GM21423 (cell line): ENCODE results near the gene PRSS38.

Experiments used
- ATAC-seq: cut with Tn5 transposase; IDR thresholded peaks from one replicate; pipeline ENCODE4 v1.9.1; 2021; ENCODE audit warnings: mild to moderate bottlenecking, moderate library complexity; ENCODE audit not compliant: unreplicated experiment

The PRSS38 gene

DNA sequence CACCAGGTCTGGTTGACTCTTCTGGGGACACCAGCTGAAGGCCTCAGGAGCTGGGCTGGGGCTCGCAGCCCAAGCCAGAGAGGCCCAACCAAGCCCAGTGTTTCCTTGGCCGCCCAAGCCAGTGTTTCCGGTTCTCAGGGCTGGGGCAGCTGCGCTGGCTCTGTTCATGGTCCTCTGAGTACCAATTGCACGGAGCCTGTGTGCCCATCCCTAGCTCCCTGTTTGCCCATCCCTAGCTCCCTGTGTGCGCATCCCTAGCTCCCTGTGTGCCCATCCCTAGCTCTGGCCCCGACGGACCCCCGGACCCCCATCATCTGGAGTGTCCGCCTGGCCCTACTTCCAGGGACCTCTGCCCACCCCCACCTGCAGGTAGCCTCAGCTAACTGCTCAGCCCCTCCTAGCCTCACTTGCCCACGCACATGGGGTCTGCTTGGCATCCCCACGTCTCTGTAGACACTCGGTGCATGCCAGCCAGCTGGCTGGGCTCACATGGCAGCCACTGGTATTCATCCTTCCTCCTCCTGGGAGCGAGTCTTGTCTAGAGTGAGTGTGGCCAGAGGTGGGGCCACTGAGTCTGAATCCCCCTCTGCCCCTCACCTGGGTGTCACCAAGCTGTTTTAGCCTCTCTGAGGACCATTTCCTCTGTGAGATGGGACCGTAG lies 68.3 kb downstream of the PRSS38 start:
- no peak for ATAC-seq

DNA sequence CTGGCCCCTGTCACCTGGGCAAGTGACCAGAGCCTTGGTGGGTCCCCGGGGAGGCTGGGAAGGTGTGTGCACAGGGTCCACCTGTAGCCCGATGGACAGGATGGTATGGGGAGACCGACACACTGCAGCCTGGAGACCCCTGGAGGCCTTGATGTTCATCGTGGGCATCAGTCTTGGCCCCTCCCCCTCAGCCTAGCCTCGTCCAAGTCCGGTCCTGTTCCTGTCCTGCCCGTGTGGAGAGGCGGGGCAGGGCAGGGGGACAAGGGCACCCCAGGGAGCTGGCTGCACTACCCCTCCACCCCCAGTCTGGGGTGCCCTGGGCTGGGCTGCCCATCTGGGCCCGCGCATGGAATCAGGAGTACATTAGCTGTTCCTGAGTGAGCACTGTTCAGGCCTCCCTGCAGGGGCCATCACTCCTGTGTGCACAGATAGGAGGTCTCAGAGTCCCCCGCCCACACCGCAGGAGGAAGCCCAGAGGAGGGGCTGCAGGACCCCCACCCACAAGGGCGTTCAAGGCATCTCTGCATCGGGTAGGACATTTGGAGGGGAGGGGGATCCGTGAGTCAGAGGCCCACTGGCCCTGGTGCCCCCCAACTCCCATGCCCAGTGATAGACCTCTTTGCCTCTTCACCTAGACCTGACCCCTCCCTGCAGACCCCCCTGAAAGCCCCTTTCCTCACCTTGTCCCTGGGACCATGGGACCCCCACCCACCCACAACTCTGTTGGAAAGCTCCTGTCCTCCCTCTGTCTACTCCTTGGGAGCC lies 69.1 kb downstream of the PRSS38 start:
- no peak for ATAC-seq

DNA sequence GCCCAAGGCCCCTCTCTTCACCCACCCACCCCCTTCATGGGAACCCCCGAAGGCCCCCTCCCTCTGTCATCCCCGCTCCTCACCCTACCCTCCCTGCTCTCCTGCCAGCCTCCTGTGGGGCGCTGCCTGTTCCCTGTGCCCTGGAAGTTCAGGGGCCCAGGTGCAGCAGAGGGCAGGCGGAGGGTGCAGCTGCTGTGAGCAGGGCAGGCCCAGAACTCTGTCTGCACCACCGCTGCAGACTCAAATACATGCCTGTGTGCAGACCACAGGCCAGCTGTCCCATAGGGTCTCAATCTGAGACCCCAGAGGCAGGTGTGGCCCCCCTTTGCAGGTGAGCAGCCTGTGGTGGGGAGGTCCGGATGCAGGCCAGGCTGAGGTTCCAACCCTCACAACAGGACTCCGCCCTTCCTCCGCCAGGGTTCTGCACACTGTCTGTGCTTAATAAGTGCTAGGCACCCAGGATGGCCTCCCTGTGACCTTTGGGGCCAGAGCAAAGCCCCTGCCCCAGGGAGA lies 69.7 kb downstream of the PRSS38 start:
- no peak for ATAC-seq

DNA sequence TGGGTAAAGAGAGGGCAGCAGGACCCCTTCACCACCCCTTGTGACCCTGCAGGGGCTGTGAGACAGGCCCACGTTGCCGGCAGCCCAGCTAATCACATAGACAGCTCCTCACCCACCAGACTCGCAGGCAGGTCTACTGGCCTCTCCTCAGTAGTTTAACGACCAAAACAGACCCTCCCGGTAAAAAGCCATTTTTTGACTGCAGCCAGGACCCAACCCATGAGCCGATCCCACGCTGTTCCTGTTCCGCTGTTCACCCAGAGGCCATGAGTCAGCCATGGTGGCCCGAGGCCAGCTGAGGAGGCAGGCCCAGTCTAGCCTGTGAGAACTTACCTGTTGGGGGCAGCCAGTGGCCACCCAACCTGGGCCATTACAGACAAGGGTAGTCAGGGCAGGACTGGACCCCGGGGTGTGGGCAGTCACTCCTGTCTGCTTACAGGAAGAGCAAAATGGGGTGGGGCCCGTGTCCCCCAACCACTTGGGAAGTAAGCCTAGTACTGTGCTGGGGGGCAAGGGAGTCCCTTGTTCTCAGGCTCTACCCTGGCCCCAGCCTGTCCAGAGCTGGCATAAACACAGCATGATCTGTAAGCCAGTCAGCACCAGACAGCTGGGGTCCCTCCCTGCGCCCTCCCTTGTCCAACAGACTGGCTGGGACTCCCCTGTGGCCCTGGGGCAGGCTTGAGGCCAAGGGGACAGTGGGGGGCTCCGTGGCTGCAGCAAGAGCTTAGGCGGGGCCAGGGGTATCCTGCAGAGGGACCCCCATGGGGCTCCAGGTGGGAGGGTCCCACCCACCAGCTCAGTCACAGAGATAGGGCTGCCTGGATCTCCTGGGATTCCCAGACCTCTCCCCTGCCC lies 70.4 kb downstream of the PRSS38 start:
- ATAC-seq: no peak

DNA sequence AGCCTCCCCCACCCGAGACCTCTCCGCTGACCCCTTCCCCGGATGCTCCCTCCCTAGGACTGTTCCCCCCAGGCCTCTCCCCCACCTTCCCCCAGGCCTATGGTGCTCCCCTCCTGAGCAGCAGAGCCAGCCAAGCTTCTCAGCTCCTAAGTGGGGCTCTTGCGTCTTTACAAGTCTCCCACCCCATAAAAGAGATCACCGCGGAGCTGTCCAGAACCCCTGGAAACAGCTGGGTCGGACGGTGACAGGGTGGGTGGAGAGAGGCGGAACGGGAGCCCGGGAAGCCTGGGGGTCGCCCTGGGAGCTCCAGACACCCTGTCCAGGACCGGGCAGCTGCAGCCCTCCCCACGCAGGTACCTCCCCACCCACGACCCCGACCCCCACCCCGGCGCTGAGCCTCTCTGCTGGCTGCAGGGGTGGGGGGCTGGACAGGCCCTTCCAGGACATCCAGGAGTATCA lies 71.1 kb downstream of the PRSS38 start:
- ATAC-seq: no peak

DNA sequence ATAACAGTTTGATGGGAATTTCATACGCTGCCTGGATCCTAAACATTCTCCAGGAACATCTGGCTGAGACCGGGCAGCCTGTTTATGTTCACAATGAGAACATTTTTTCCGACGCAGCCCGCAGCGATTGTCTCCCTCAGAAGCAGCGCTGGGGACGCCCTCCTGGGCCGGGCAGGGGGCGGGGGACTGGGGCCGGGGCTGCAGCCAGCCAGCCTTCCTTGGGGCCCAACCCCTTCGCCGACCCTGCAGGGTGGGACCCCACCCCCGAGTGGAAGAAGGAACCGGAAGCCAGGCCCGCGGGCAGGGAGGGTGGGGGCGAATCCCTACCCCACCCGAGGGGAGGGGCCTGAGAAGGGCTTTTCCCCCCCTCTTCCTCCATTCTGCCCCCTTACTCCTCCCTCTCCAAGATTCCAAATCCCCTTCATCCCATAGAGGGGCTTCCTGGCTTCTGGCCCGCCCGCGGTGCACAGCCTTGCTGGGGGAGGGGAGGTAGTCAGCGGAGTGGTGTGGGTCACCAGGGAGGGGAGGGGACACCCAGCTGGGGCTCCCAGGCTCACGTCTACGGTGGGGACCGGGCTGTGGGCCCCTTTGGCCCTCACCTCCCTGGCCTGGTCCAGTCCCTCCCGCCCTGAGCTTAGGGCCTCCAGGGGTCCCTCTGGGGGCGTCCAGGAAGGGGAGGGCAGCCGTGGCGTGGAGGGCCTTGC lies 71.7 kb downstream of the PRSS38 start:
- no peak for ATAC-seq

DNA sequence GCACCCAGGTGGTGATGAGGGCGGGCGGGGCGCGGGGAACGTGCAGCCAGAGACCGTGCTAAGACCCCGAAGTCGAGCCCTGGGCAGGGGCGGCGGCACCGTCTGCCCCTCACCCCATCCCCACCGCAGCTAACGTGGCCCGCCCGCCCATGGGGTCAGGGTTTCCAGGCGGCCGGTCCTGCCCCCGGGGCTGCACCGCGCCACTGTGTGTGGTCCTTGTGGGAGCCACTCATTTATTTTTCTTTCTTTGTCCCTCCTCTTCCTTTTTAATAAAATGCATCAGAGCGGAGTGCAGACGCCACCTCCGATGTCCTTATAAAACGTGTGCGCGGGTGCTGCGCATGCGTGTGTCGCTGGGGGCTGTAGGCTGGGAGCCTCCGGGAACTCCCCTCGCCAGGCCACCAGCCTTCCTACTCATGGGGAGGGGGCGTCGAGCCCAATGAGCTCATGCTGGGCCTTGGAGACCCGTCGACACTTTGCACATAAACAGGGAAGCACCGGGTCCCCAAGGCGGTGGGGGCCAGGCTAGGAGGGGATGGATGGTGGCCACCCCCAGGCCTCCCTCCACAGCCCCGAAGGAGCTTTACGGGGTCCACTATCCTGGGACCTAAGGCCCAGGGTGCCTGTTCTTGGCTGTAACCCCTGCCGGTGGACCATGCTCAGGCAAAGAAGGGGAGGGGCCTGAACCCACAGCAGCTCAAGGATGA lies 72.4 kb downstream of the PRSS38 start:
- ATAC-seq: no peak

DNA sequence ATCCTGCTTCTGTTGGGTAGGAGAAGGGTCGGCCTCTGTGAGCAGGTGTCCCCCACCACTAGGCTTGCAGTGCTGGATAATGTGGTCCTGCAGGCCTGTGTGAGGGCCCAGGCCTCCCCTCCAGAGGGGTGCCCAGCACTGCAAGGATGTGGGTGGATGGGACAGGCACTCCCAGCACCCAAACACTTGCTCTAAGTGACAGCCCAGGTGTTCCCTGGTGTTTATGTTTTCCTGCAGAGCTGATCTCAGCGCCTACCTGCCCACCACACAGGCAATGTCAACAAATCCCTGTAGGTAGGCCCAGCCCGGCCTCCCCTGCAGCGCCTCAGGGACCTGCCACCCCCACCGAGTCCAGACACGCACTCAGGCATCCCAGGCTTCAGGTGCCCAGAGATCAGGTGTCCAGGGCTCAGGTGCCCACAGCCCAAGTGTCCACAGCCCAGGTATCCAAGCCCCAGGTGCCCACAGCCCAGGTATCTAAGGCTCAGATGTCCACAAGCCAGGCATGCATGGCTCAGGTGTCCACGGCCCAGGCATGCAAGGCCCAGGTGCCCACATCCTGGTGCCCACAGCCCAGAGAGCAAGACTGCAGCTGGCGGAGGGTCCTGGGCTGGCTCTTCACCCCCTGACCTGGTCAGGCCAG lies 73.0 kb downstream of the PRSS38 start:
- no peak for ATAC-seq

DNA sequence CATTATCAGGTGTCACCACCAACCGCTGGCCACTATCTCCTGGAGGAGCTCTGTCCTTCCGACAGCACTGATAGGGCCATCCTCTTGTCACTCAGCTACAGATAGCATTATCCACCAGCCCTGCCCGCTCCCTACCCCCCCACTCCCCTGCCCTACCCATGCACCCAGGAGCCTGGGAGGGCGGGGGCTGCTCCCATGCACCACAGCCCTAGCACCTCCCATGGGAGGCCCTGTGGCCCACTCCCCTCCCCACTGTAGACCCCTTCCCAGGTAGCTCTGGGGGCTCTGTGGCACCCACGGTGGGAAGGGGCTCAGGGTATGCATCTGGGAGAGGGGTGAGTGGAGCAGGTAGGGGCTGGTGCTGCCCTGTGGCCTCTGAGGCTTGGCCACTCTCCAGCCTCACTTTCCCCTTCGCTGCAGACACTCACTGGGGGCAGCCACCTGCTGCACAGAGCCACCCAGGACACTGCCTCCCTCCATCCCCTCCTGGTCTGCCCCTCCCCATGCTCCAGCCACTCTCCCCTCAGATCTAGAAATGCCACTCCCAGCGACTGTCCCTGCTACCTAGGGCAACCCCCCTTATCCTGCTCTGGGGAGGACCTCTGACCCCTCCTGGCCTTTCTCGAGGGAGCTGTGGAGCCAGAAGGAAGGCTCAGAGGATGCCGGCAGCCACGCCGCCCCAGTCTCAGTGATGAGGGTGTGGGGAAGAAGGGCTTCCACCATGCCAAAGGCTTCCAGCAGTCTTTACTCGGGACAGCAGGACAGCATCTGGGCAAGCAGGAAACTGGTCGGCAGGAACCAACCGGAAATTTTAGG lies 73.8 kb downstream of the PRSS38 start:
- no peak for ATAC-seq

DNA sequence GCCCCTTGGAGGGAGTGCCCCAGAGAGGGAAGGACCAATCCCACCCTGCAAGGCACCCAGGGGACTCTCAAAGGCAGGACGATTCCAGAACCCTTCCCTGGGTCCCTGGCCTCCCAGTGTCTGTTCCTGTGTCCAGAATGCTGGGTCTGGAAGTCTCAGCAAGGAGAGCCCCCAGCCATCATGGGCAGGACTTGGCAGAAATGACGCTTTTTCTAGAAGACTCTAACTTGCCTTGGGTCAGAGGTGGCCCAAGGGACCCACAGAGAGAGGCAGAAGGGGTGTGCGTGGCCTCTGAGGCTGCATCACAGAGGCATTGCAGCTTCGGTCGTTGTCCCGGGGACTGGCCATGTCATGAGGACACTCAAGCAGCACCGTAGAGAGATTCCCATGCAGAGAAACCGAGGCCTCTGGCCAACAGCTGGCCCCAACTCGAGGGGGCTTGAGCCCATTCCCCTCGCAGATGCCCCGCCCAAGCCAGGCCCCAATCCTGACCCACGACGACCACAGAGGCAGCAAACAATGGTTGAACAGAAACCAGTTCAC lies 74.5 kb downstream of the PRSS38 start:
- no peak for ATAC-seq

DNA sequence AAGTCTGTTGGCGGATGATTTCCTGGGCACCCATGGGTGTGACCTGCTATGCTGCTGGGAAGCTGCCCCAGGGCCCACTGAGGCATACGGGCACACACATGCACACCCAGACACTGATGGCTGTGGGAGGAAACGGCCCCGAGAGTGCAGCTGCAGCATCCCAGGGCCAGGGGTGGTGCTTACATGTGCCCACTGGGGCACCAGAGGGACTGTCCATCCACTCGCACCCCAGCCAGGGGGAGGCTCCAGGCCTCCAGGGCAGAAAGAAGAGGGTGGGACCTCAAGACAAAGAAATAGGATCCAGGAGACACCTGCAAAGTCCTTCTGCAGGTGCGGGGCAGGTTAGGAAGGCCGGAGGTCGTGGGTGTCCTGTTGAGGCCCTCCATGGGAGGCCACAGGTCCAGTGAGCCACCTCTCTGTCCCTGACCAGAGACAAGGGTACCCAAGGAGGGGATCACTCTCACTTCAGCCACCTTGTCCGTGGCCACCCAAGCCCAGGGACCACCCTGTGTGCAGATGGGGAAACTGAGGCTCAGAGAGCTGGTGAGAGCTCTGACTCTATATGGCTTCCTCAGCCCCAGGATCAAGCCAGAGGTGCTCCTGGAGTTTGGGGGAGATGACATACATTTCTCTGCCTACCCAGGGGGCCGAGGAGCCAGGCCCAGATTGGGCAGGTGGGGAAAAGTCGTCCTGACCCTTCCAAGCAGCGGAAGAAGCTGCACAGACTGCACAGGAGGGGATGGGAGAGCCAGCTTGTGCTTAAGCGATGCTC lies 75.2 kb downstream of the PRSS38 start:
- no peak for ATAC-seq

DNA sequence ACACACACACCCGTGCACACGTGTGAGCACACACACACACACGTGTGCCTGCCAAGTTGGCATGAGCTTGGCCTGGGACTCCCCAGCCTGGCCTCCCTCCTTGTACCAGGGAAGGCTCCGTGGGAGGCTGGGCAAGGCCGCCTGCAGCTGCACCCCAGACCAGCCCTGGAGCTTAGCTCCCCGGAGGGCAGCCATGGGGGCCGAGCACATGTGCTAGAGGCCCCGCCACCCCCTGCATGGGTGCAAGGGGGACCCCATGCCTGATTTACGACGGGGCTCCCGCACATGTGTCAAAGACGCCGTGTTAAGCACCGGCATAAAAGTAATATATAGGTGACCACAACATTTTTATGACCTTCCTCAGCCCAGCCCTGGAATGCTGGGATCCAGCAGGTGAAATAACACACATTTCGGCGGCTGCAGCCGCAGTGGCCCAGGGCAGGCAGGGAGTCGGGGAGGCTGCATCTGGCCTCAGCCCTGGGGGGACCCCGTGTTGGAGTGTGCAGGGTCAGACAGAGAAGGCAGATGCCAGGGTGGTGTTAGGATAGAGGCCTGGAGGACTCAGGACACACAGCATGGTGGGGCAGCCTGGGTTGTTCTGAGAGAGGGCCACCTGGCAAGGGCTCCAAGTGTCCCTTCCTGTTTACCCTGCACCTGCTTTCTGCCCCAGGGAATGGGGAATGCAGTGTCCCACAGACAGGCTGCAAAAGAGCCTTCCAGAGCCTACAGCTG lies 75.9 kb downstream of the PRSS38 start:
- ATAC-seq: no peak

DNA sequence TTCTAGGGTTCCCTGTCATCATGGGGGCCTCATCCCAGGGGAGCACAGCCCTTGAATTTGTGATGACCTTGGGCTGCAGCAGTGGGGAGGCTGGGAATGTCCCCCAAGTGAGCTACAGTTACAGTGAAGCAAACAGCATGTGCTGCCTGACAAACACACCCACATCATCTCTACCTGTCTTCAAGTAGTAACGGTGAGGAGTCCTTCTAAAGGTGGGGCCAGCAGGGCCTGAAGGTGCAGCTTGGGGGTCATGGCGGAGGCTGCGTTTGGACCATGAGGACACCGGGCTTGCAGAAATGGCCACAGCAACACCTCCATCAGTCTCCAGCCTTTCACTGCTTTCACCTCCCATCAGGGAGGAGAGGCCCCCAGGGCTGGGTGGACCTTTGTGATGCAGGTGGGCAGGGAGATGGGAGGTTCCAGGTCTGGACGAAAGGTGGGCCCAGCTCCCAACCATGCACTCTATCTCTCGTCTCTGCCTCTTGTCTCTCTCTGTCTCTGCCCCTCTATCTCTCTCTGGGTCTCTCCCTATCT lies 76.5 kb downstream of the PRSS38 start:
- ATAC-seq: no peak

DNA sequence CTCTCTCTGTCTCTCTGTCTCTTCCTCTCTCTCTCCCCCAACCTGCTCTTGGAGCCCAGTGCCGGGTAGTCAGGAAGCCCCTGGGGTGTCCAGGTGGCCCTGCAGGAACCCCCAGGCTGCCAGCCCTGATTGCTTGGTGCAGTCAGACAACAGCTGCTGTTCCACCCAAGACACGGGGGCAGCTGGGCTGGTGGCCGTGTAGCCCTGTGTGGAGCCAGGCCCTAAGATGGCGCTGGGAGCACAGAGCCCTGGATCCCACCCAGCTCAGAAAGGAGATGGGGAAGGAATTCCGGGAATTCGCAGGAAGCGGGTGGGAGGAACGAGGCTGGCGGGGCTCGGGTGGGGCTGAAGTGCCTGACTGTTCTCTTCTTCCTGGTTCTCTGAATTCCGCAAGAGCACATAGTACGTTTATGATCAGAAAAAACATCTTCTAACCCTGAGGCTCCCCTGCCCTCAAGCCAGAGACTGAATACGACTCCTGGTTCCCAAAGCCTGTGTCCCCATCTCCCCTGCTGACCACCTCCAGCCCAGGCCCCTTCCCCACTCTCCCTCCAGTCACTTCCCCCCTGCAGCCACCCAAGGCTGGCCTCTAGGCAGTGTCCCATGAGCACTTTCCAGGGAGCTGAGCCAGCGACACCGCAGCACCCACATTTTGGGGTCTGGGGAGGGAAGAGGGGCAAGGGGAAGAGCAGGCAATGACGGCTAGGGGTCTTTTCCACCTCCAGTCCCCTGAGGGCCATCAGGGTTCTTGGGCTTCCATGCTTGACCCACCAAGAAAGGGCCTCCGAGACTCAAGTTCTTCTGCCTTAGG lies 77.2 kb downstream of the PRSS38 start:
- no peak for ATAC-seq

DNA sequence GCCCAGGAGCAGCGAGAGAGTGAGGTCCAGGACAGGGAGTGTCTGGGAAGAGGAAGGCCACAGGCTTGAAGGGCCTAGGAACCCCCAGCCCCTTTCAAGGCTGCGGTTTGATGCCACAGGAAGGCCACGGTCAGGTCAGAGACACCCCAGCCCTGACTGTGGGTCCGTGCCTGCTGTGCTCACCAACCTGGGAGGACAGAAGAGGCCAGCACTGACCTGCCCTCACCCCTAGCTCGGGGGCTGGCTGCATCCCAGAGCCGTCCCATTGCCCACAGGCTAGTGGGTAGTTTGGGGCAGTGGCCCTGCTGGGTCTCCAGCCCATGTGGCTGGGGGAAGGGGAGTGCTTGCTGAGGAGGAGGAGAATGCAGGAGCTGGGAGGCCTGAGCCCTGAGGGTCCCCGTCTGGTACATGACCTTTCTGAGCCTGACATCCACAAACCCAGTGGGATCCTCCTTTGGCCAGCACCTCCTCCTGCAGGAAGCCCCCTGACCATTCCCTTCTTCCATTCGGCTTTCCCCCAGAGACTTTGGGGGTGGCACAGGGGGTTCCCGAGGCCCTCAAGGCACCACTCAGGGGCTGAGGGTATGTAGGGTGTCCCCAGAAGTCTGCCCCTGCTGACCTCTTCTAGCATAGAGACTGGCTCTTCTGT lies 77.9 kb downstream of the PRSS38 start:
- no peak for ATAC-seq
